GM23248 (cell line): Measurements from ENCODE around the gene TJP2.

Experiments
- EZH2 ChIP-seq: fragments of 200-600 bp; sonication (generic); IDR thresholded peaks from 2 replicates; pipeline ENCODE4 v1.6.1; 2018; ENCODE audit warnings: antibody characterized with exemption, mild to moderate bottlenecking; ENCODE audit not compliant: insufficient read depth, poor library complexity, severe bottlenecking
- EZH2phosphoT487 ChIP-seq: fragments of 200-600 bp; sonication (generic); IDR thresholded peaks from 2 replicates; pipeline ENCODE4 v1.6.1; 2018; ENCODE audit warnings: antibody characterized with exemption, moderate library complexity, mild to moderate bottlenecking, low read depth; ENCODE audit not compliant: insufficient read depth

DNA sequence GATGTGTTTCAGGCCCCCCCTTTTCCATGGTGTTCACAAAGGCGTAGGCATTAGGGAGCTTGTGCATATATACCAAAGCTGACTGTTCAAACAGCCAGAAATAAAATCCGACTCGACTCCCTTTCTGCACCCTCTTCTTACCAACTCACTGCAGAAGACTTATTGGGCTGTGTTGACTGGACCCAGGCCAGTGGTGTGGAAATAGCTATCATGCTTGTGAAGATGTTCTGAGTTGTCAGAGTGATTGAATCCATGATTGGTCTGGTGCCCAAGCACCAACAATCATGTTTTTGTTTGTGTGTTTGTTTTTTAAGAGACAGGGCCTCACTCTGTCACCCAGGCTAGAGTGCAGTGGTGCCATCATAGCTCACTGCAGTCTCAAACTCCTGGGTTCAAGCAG, 21.6 kb downstream of the TJP2 start:
- TF ChIP-seq EZH2phosphoT487 (no peak), EZH2 (no peak)
